GM12878 (cell line): Measurements from ENCODE around the gene WWOX. TPM values are rescaled to one million over a fixed set of nuclear protein-coding genes. Genes with fewer than 3 reads are reported as not detected.

Source experiments
- ATAC-seq: fragments of 200-7000 bp; cut with Tn5 transposase; 3 replicates; pipeline ENCODE4 v1.9.1; 2020; ENCODE audit warnings: mild to moderate bottlenecking, moderate library complexity
- BruUV-seq: library from RNA; stranded (reverse); fragments of 400-500 nt; replicated peaks from 2 replicates; lab custom pipeline; 2021; lab: Mats Ljungman, UMichigan
- CTCF ChIA-PET: fragments of 300-600 bp; sonication (Branson Sonifier 250); formaldehyde crosslinking; extraction: SDS; loops from one replicate; lab custom pipeline; 2021; ENCODE audit warnings: inconsistent platforms; lab: Yijun Ruan, JAX
- POLR2A ChIA-PET: fragments of 350-600 bp; formaldehyde crosslinking; extraction: SDS; loops from one replicate; lab custom pipeline; 2021; ENCODE audit warnings: inconsistent platforms; lab: Charles Lee
- RAD21 ChIA-PET: fragments of 300-600 bp; sonication (Branson Sonifier 250); formaldehyde crosslinking; loops from one replicate; lab custom pipeline; 2023; ENCODE audit warnings: antibody characterized with exemption; ENCODE audit not compliant: unreplicated experiment; lab: Charles Lee
- SMC1A ChIA-PET: fragments of 300-600 bp; sonication (Branson Sonifier 250); formaldehyde crosslinking; loops from one replicate; lab custom pipeline; 2023; ENCODE audit not compliant: unreplicated experiment, uncharacterized antibody; lab: Charles Lee
- DNase-seq: peaks from one replicate; pipeline ENCODE4 v3.0.0-alpha.2; 2011; ENCODE audit warnings: low read depth, low spot score
- FAIRE-seq: peaks from 3 replicates; lab custom pipeline; 2011; peaks lifted over from hg19 to GRCh38; lab: Jason Lieb, UNC
- H2AFZ ChIP-seq: 2 replicates; pipeline ENCODE4 v1.6.0; 2011; ENCODE audit warnings: low read depth, low read length, control low read depth; ENCODE audit not compliant: control insufficient read depth
- H3K27ac ChIP-seq: 2 replicates; pipeline ENCODE4 v1.5.1; 2011; ENCODE audit warnings: control low read depth; ENCODE audit not compliant: control insufficient read depth, insufficient read depth
- H3K27me3 ChIP-seq, 2 experiments: replicated peaks in 1 of 2; 2 replicates each; pipeline versions ENCODE4 v1.6.0 to v1.6.1; 2011; ENCODE audit warnings: low read length in 1 of 2; ENCODE audit not compliant: control insufficient read depth in 2 of 2, insufficient read depth in 2 of 2
- H3K36me3 ChIP-seq, 2 experiments: 2 replicates each; pipeline ENCODE4 v1.5.1; 2011; ENCODE audit warnings: low read length in 1 of 2; ENCODE audit not compliant: control insufficient read depth in 2 of 2, insufficient read depth in 2 of 2
- H3K4me1 ChIP-seq: 2 replicates; pipeline ENCODE4 v1.6.1; 2011; ENCODE audit warnings: mild to moderate bottlenecking, low read length, moderate library complexity, mixed read lengths; ENCODE audit not compliant: control insufficient read depth, insufficient read depth
- H3K4me2 ChIP-seq: 2 replicates; pipeline ENCODE4 v1.6.0; 2011; ENCODE audit warnings: control low read depth; ENCODE audit not compliant: control insufficient read depth, insufficient read depth
- H3K4me3 ChIP-seq: fragments of 200-600 bp; sonication (generic); 2 replicates; pipeline ENCODE4 v1.5.1; 2016
- H3K79me2 ChIP-seq: 2 replicates; pipeline ENCODE4 v1.6.0; 2011; ENCODE audit warnings: low read length; ENCODE audit not compliant: control insufficient read depth, insufficient read depth
- H3K9ac ChIP-seq: 2 replicates; pipeline ENCODE4 v1.8.0; 2011; ENCODE audit warnings: low read length, control low read depth, mixed read lengths; ENCODE audit not compliant: control insufficient read depth, insufficient read depth
- H3K9me3 ChIP-seq: replicated peaks from 3 replicates; pipeline ENCODE4 v1.5.1; 2011; ENCODE audit warnings: mild to moderate bottlenecking, low read length; ENCODE audit not compliant: control insufficient read depth, insufficient read depth
- H4K20me1 ChIP-seq: 2 replicates; pipeline ENCODE4 v1.6.0; 2011; ENCODE audit not compliant: control insufficient read depth, insufficient read depth
- BCL11A ChIP-seq: IDR thresholded peaks from 2 replicates; pipeline ENCODE4 v1.6.1; 2011; ENCODE audit warnings: low read depth, low read length
- CREB1 ChIP-seq: IDR thresholded peaks from 2 replicates; pipeline ENCODE4 v1.6.1; 2012; ENCODE audit warnings: low read depth, mild to moderate bottlenecking, inconsistent platforms
- E2F4 ChIP-seq: IDR thresholded peaks from 2 replicates; pipeline ENCODE4 v1.6.1; 2012; ENCODE audit warnings: low read depth, low read length, improper control_type of control experiment
- EGR1 ChIP-seq, 2 experiments: IDR thresholded peaks; 1 replicate in 1 of 2; 2 replicates in 1 of 2; pipeline ENCODE4 v1.6.1; 2011 to 2012; ENCODE audit warnings: low read depth in 2 of 2, low read length in 2 of 2, borderline replicate concordance in 1 of 2, mild to moderate bottlenecking in 1 of 2, moderate library complexity in 1 of 2
- NFIC ChIP-seq: IDR thresholded peaks from 2 replicates; pipeline ENCODE4 v1.6.1; 2012; ENCODE audit warnings: low read depth, mild to moderate bottlenecking, inconsistent platforms, low read length, moderate library complexity
- NFYA ChIP-seq: IDR thresholded peaks from 2 replicates; pipeline ENCODE4 v1.6.1; 2011; ENCODE audit warnings: low read depth, mild to moderate bottlenecking, low read length, improper control_type of control experiment, borderline replicate concordance
- NR2C1 ChIP-seq: fragments of 450-650 bp; IDR thresholded peaks from 2 replicates; pipeline ENCODE4 v1.6.1; 2017; ENCODE audit warnings: antibody characterized with exemption, mild to moderate bottlenecking, moderate library complexity
- RB1 ChIP-seq: fragments of 450-650 bp; formaldehyde crosslinking; IDR thresholded peaks from 2 replicates; pipeline ENCODE4 v1.6.1; 2017; ENCODE audit warnings: mild to moderate bottlenecking, borderline replicate concordance
- SMAD1 ChIP-seq: fragments of 450-650 bp; IDR thresholded peaks from 2 replicates; pipeline ENCODE4 v1.6.1; 2018; ENCODE audit warnings: mild to moderate bottlenecking, low read depth; ENCODE audit not compliant: partially characterized antibody
- SP1 ChIP-seq: IDR thresholded peaks from one replicate; pipeline ENCODE4 v1.6.1; 2011; ENCODE audit warnings: low read depth, low read length
- SREBF1 ChIP-seq: IDR thresholded peaks from 2 replicates; pipeline ENCODE4 v1.6.1; 2012; ENCODE audit warnings: mild to moderate bottlenecking, low read length
- SRF ChIP-seq, 2 experiments: IDR thresholded peaks; 2 replicates each; pipeline ENCODE4 v1.6.1; 2011; ENCODE audit warnings: low read depth in 2 of 2, low read length in 2 of 2, mild to moderate bottlenecking in 1 of 2, moderate library complexity in 1 of 2
- STAT1 ChIP-seq: fragments of 450-650 bp; conservative IDR thresholded peaks from 2 replicates; pipeline ENCODE4 v1.6.1; 2014; ENCODE audit warnings: antibody characterized with exemption, mild to moderate bottlenecking
- ZNF217 ChIP-seq: fragments of 450-650 bp; IDR thresholded peaks from 2 replicates; pipeline ENCODE4 v1.6.1; 2017; ENCODE audit warnings: antibody characterized with exemption, mild to moderate bottlenecking
- WGBS: methylation state at CpG from one replicate; pipeline ENCODE4 v1.1.6; 2016; ENCODE audit warnings: low lambda C conversion rate; ENCODE audit not compliant: insufficient replicate concordance, insufficient coverage; ENCODE audit errors: missing lambda C conversion rate; 5-methylcytosine and 5-hydroxymethylcytosine counted together
- in situ Hi-C: fragments of 300-500 bp; cut with MboI; formaldehyde crosslinking; loops from 9 replicates; pipeline ENCODE4 v1.14.3; 2018; ENCODE audit warnings: mixed read lengths
- intact Hi-C: fragments of 100-400 bp; cut with micrococcal nuclease; formaldehyde crosslinking; loops from one replicate; pipeline ENCODE4 v1.14.2; 2022; ENCODE audit not compliant: unreplicated experiment
- polyA plus RNA-seq, 11 experiments: library from polyadenylated mRNA; depleted of rRNA in 4 of 11; unstranded in 6 of 11; stranded (reverse) in 5 of 11; fragments of >200 nt; fragmentation: Nextera tagmentation in 4 of 11; fragmentation: Illumina TruSeq in 1 of 11; extraction: Ambion mirVana in 4 of 11; extraction: Trizol in 1 of 11; gene quantifications; 1 replicate in 1 of 11; 2 replicates in 10 of 11; pipeline versions ENCODE4 v1.2.1 to v1.2.3, GENCODE V29; 2011 to 2016; ENCODE audit warnings: inconsistent platforms in 2 of 11, missing spikeins in 2 of 11, low read depth in 1 of 11
- total RNA-seq, 4 experiments: library from RNA; depleted of rRNA in 3 of 4; stranded (reverse); fragments of >200 nt in 3 of 4; fragmentation: Illumina TruSeq in 1 of 4; extraction: Trizol in 1 of 4; gene quantifications; 2 replicates each; pipeline versions ENCODE4 v1.2.1 to v1.2.3, GENCODE V29; 2013 to 2021
- TF ChIP-seq, protein P1 (sequence below): fragments of 450-650 bp; IDR thresholded peaks from 2 replicates; pipeline ENCODE4 v1.6.1; 2017; ENCODE audit warnings: mild to moderate bottlenecking, moderate library complexity
- TF ChIP-seq, protein P2 (sequence below): IDR thresholded peaks from 2 replicates; pipeline ENCODE4 v1.6.1; 2011; ENCODE audit warnings: borderline replicate concordance, low read depth, mild to moderate bottlenecking, moderate library complexity, mixed read lengths, low read length; ENCODE audit not compliant: insufficient read depth; ENCODE audit errors: extremely low read length
- TF ChIP-seq, protein P3 (sequence below): fragments of 450-650 bp; IDR thresholded peaks from 2 replicates; pipeline ENCODE4 v1.6.1; 2016; ENCODE audit warnings: mild to moderate bottlenecking

The WWOX gene
- total and polyA plus RNA-seq, 10 of the 15 experiments (the other 5 are each of a cell fraction or from before 2014, with no cell fraction given): 2.8 to 24.4 (median 17.8) TPM

DNA sequence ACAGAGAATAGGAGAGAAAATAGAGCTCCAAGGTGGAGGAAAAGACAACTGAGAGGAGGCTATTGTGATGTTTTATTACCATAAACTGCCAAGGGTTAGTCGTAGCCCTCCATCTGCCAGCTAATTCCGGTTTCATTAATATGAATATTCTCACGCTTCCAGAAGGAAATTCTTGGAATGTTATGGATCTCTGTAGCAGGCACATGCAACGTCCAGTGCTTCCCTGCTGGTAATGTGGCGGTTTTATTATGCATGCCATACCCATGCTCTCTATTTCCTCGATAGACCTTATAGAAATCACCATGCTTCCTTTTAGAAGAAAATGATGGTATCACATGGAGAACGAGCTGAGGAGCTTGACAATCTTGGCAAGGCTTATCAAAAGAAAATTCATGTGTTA lies 1037.5 kb downstream of the WWOX start:
- ChIA-PET RAD21 (no interaction called here), POLR2A (no interaction called here), CTCF (no interaction called here), SMC1A (interaction anchor here (1.2 kb wide), 1 partner anchor 9 kb away, joined by 4 read pairs; no protein-coding TSS in a partner anchor)
- Histone ChIP-seq H3K27ac (no peak overlapping the region), H3K27me3 (no peaks in the 10 kb centered on the region; a peak in 1 of 4 replicates), H3K9me3 (no peaks in the 10 kb centered on the region), H3K36me3 (no peaks in the 10 kb centered on the region), H3K4me1 (no peaks in the 10 kb centered on the region), H2AFZ (no peak overlapping the region), H3K4me2 (no peak overlapping the region), H4K20me1 (no peaks in the 10 kb centered on the region), H3K79me2 (no peaks in the 10 kb centered on the region), H3K9ac (no peak overlapping the region), H3K4me3 (no peak overlapping the region)
- TF ChIP-seq, protein P1, sequence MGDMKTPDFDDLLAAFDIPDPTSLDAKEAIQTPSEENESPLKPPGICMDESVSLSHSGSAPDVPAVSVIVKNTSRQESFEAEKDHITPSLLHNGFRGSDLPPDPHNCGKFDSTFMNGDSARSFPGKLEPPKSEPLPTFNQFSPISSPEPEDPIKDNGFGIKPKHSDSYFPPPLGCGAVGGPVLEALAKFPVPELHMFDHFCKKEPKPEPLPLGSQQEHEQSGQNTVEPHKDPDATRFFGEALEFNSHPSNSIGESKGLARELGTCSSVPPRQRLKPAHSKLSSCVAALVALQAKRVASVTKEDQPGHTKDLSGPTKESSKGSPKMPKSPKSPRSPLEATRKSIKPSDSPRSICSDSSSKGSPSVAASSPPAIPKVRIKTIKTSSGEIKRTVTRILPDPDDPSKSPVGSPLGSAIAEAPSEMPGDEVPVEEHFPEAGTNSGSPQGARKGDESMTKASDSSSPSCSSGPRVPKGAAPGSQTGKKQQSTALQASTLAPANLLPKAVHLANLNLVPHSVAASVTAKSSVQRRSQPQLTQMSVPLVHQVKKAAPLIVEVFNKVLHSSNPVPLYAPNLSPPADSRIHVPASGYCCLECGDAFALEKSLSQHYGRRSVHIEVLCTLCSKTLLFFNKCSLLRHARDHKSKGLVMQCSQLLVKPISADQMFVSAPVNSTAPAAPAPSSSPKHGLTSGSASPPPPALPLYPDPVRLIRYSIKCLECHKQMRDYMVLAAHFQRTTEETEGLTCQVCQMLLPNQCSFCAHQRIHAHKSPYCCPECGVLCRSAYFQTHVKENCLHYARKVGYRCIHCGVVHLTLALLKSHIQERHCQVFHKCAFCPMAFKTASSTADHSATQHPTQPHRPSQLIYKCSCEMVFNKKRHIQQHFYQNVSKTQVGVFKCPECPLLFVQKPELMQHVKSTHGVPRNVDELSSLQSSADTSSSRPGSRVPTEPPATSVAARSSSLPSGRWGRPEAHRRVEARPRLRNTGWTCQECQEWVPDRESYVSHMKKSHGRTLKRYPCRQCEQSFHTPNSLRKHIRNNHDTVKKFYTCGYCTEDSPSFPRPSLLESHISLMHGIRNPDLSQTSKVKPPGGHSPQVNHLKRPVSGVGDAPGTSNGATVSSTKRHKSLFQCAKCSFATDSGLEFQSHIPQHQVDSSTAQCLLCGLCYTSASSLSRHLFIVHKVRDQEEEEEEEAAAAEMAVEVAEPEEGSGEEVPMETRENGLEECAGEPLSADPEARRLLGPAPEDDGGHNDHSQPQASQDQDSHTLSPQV: no peak
- no peak for TF ChIP-seq ZNF217
- TF ChIP-seq EGR1 (IDR thresholded peaks at IDR 0.05; ENCODE audit: borderline replicate concordance in 1 of 2, low read depth in 2 of 2, low read length in 2 of 2): no peak
- no peak for TF ChIP-seq STAT1
- TF ChIP-seq, protein P2, sequence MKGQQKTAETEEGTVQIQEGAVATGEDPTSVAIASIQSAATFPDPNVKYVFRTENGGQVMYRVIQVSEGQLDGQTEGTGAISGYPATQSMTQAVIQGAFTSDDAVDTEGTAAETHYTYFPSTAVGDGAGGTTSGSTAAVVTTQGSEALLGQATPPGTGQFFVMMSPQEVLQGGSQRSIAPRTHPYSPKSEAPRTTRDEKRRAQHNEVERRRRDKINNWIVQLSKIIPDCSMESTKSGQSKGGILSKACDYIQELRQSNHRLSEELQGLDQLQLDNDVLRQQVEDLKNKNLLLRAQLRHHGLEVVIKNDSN: no peak
- no peak for TF ChIP-seq SREBF1
- no peak for TF ChIP-seq CREB1
- no peak for TF ChIP-seq BCL11A
- TF ChIP-seq RB1: no peak
- TF ChIP-seq NR2C1: no peak
- TF ChIP-seq SMAD1: no peak
- TF ChIP-seq, protein P3, sequence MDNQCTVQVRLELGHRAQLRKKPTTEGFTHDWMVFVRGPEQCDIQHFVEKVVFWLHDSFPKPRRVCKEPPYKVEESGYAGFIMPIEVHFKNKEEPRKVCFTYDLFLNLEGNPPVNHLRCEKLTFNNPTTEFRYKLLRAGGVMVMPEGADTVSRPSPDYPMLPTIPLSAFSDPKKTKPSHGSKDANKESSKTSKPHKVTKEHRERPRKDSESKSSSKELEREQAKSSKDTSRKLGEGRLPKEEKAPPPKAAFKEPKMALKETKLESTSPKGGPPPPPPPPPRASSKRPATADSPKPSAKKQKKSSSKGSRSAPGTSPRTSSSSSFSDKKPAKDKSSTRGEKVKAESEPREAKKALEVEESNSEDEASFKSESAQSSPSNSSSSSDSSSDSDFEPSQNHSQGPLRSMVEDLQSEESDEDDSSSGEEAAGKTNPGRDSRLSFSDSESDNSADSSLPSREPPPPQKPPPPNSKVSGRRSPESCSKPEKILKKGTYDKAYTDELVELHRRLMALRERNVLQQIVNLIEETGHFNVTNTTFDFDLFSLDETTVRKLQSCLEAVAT: no peak
- TF ChIP-seq SRF (IDR thresholded peaks at IDR 0.05; ENCODE audit: low read depth in 2 of 2, low read length in 2 of 2): no peak
- no peak for TF ChIP-seq E2F4
- TF ChIP-seq SP1: no peak
- no peak for TF ChIP-seq NFIC
- no peak for TF ChIP-seq NFYA
- in situ Hi-C loops (no loop called here), intact Hi-C loops (no loop called here)
- no TSS peak for BruUV-seq
- FAIRE-seq (no peak), ATAC-seq (no peak), DNase-seq (no peak)
- 25% methylated on average over 7 of the region's 7 CpGs for WGBS
